Measurements from ENCODE around the gene RBPJ.
A peak's percentile ranks its signal among the peaks of the same experiment; 100 is the strongest.

The RBPJ gene

DNA sequence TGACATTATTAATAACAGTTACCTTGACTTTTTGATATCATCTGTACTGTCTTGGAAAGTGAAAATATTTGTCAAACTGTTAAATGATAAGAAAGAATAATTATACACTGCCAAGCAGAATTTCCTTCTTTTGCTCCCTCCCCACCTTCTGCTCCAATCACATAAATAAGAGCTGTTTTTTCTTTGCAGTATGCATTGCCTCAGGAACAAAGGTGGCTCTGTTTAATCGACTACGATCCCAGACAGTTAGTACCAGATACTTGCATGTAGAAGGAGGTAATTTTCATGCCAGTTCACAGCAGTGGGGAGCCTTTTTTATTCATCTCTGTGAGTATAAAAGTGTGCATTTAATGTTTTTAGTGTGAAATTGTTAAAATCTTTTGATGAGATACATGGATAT, 103.3 kb downstream of the RBPJ start:
- no peak for DNase-seq

DNA sequence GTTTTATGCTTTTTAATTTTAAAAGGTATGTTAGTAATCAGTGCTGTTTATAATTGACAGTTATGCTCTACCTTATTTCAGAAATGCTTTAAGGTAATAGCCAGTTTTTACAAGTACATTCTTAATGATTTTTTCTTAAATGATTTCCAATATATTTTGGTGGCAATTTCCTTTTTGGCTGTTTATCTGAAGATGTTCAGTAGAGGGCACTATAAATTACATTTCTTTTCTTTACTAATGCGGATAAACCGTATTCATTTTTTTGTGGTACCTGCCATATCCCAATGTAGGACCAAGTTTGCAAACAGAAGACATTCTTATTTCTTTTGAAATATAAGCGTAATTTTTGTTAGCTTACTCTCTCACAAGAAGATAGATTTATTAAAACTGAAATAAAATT, 104.0 kb downstream of the RBPJ start:
- DNase-seq = no peak

DNA sequence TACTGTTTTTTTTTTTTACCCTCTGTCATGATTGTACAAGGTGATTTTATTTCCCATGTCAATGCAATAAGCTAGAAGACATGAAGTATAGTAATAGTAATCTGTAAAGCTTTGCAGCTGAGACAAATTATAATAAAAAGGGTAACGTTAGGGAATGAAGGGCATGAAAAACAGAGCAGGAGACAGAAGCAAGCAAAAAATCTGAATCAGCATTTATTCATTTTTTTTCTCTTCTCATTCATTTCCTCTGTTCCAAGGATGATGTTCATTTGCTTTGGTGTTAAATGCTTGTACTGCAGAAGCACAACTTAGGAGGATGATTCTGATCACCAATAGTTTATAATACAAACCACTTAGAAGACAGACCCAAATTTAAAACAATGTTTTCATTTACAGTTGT, 105.1 kb downstream of the RBPJ start:
- DNase-seq = no peak

- no peak for DNase-seq
Observed at GRCh38 chr4:26426892-26427291, 106.1 kb downstream of the RBPJ start.

- no peak for DNase-seq
Observed at GRCh38 chr4:26429910-26430309, 109.1 kb downstream of the RBPJ start.

DNA sequence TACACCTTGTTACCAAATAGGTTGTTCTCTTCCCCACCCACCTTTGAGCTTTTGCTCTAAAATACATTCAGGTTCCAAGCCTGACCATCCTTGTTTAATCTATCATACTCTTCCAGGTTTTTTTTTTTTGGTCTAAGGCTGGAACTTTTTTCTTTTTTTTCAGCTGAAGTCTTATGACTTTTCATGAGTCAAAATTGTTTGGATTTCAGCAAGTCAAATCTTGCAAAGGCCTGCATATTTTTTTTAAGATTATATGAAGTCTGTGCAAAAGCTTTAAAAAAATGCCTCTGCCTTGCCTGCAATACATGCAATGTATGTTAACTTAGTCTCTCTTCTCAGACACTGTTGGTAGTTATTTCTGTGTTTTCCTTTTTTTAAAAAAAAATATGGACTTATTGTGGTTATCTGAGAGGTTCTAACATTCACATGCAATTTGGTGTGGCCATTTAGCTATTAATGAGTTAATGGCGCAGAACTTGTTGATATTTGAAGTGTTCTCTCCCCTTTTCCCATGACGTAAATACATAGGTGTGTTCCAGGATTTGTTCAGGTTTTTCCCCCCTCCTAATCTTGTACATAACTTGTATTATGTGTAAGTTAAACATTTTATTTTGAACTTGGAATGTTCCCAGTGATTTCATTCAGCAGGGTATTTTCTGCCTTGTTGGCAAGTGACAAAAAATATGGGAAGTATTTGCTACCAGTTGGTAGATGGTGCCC, 110.8 kb downstream of the RBPJ start:
- no peak for DNase-seq

DNA sequence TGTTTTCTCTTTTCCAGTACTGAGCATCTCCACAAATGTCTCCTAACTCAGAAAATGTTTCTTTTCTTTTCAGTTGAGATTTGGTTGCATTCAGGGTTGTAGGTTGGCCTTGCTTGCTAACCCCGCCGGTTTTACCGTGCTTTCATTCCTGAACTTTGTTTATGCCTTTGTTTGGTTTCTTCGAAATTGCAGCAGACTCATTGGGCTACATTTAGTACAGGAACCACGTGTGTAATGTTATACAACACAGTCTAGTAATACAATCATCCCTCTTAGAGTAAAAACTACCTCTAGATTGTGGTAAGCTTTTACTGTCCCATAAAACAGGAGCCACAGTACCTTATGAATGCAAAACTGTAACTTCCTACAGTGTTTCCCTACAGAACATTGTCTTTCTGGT, 111.6 kb downstream of the RBPJ start:
- no peak for DNase-seq

- DNase-seq = no peak
Observed at GRCh38 chr4:26433556-26433955, 112.7 kb downstream of the RBPJ start.

GRCh38 chr4:26434030-26434639, 113.3 kb downstream of the RBPJ start:
- DNase-seq = no peak

GRCh38 chr4:26441102-26441501, 120.3 kb downstream of the RBPJ start:
- no peak for DNase-seq

- no peak for DNase-seq
Observed at GRCh38 chr4:26441771-26442170, 121.0 kb downstream of the RBPJ start.

GRCh38 chr4:26447378-26447777, 126.6 kb downstream of the RBPJ start:
- no peak for DNase-seq

DNA sequence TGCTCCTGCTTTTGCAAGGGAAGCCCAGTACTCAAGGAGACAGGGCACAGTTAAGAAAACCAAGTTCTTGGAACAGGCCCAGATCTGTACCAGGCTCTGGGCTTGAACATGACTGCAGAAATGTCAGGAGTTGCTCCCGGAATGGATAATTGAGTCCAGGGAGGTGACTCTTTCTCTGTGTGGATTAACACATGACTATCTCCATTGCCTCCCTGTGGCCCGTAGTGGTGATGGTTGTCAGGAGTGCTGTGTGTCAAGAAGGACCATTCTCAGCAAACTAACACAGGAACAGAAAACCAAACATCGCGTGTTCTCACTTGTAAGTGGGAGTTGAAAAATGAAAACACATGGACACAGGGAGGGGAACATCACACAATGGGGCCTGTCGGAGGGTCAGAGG, 129.6 kb downstream of the RBPJ start:
- no peak for DNase-seq

GRCh38 chr4:26451597-26451996, 130.8 kb downstream of the RBPJ start:
- DNase-seq = no peak

GRCh38 chr4:26452565-26453531, 132.0 kb downstream of the RBPJ start:
- peak; percentile 48 for DNase-seq

GRCh38 chr4:26454961-26455360, 134.1 kb downstream of the RBPJ start:
- DNase-seq = no peak

- no peak for DNase-seq
Observed at GRCh38 chr4:26455571-26455970, 134.8 kb downstream of the RBPJ start.

DNA sequence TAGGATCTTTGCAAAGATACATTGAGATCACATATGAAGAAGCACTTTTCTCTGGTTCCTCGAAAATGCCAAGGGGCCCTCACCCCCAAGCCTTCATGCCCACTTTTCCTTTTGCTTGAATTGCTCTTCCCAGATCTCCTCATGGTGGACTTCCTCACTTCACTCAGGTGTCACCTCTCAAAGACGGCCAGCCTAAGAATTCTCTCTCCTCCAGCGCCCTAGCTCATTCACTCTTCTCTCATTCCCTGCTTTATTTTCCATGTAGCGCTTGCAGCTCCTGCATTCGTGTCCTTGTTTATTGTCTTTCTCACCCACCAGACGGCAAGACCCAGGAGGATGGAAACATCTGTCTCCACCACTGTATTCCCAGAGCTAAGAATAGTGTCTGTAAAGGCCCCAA, 136.6 kb downstream of the RBPJ start:
- DNase-seq = no peak

- DNase-seq = no peak
Observed at GRCh38 chr4:26458157-26458561, 137.3 kb downstream of the RBPJ start.

DNA sequence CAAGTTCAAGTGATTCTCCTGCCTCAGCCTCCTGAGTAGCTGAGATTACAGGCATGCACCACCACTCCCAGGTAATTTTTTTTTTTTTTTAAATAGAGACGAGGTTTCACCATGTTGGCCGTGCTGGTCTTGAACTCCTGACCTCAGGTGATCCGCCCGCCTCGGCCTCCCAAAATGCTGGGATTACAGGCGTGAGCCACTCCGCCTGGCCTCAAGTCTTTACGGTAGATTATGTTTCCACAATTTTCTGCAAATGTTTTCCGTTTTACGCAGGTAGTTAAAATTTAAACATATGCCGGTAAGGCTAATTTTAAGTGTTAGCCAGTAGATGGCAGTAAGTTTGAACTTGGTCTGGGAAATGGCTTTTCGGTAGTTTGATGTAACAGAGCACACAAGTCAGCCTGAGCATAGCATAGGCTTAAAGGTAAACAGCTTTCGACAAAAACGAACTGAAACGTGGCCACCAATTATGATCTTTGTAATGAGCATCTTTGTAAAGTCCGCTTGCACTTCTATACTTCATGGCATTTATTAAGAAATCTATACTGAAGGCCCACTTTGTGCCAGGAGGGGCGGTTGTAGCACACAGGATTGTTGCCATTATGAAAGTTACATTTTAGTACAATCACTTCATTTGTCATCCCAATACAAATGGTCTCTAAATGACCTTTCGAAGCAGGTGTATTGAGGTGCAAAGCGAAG, 138.4 kb downstream of the RBPJ start:
- DNase-seq = no peak

GRCh38 chr4:26459756-26460530, 139.1 kb downstream of the RBPJ start:
- DNase-seq = no peak

DNA sequence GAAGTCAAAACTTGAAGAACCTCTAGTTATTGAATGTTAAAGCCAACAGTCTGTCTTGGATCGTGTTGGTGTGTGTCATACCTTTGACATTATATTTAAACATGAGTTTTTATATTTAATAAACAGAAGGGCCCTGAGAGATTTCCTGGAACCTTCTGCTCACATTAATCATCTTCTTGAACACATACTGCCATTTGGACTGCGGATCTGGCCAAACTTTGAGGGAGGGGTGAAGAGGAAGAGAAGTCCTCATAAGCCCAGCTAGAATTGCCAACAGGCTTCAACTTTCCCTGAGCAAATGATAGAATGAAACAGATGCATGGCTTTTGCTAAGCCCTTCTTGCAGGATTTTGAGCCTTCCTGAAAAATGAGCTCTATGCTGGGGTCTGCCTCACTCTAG, 142.1 kb downstream of the RBPJ start:
- DNase-seq = no peak
